ENCODE data around the gene CTNNA2. TPM values are rescaled to one million over a fixed set of nuclear protein-coding genes. Genes with fewer than 3 reads are reported as not detected.
"Not testable (repeated sequence)": the region's sequence is repeated elsewhere in the genome, so short reads cannot be mapped to it uniquely, and the experiment has no call there.

Gene CTNNA2
- polyA plus RNA-seq, 4 donors = 0.27 to 2.8 (median 1.3) TPM; not detected in 1

DNA sequence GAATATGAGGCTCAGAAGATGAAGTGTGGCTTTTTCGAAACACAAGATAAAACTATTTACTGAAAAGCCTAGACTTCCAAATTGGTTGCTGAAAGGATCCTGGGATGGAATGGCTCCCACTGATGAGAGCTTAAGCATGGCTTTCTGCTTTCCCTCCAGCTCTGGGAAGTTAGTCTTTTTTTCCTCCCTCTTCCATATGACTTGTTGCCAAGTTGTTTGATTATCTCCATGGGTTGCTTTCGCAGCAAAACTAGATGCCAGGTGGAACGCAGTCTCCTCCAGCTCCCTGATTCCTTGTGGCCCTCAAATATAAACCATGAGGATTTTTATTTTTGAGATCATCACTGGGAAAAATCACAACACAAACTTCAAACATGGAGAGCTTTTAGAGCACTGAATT, 515.2 kb downstream of the CTNNA2 start:
- no peak overlapping the region for H3K4me3 ChIP-seq (ENCODE audit: low read depth in 1 of 3, low read length in 3 of 3)
- H3K27ac ChIP-seq (ENCODE audit: low read depth in 1 of 3, low read length in 2 of 3) = no peak overlapping the region
- WGBS, 3 donors = 80 to 85% (median 84%) methylated on average over 3 of the region's 3 CpGs
- no peaks in the 10 kb centered on the region for H3K27me3 ChIP-seq (ENCODE audit: control insufficient read depth in 3 of 3, insufficient read depth in 3 of 3, low read length in 3 of 3)
- no peaks in the 10 kb centered on the region for H3K36me3 ChIP-seq (ENCODE audit: control insufficient read depth in 3 of 3, insufficient read depth in 2 of 3, low read depth in 1 of 3, low read length in 3 of 3)
- H3K4me1 ChIP-seq (ENCODE audit: control insufficient read depth in 3 of 3, insufficient read depth in 2 of 3, low read depth in 1 of 3, low read length in 2 of 3) = no peaks in the 10 kb centered on the region
- no peak for FAIRE-seq
- no peak for DNase-seq
- H3K9me3 ChIP-seq (ENCODE audit: control insufficient read depth in 2 of 2, insufficient read depth in 1 of 2, low read depth in 1 of 2, low read length in 1 of 2) = no peaks in the 10 kb centered on the region

GRCh38 chr2:80028584-80028983, 515.7 kb downstream of the CTNNA2 start:
- no peak for FAIRE-seq
- Histone ChIP-seq H3K4me1 (ENCODE audit: control insufficient read depth in 3 of 3, insufficient read depth in 2 of 3, low read depth in 1 of 3, low read length in 2 of 3) (no peaks in the 10 kb centered on the region), H3K9me3 (ENCODE audit: control insufficient read depth in 2 of 2, insufficient read depth in 1 of 2, low read depth in 1 of 2, low read length in 1 of 2) (no peaks in the 10 kb centered on the region), H3K27ac (ENCODE audit: low read depth in 1 of 3, low read length in 2 of 3) (no peak overlapping the region), H3K4me3 (ENCODE audit: low read depth in 1 of 3, low read length in 3 of 3) (no peak overlapping the region), H3K27me3 (ENCODE audit: control insufficient read depth in 3 of 3, insufficient read depth in 3 of 3, low read length in 3 of 3) (no peaks in the 10 kb centered on the region), H3K36me3 (ENCODE audit: control insufficient read depth in 3 of 3, insufficient read depth in 2 of 3, low read depth in 1 of 3, low read length in 3 of 3) (no peaks in the 10 kb centered on the region)
- DNase-seq = peak in 1 of 2 donors; percentile 11

- no peak for FAIRE-seq
Measured at GRCh38 chr2:80030135-80030534, 517.3 kb downstream of the CTNNA2 start.

GRCh38 chr2:80032684-80033083, 519.8 kb downstream of the CTNNA2 start:
- H3K4me1 ChIP-seq (ENCODE audit: control insufficient read depth in 3 of 3, insufficient read depth in 2 of 3, low read depth in 1 of 3, low read length in 2 of 3); FAIRE-seq; H3K27ac ChIP-seq (ENCODE audit: low read depth in 1 of 3, low read length in 2 of 3); DNase-seq; H3K4me3 ChIP-seq (ENCODE audit: low read depth in 1 of 3, low read length in 3 of 3); H3K27me3 ChIP-seq (ENCODE audit: control insufficient read depth in 3 of 3, insufficient read depth in 3 of 3, low read length in 3 of 3); H3K9me3 ChIP-seq (ENCODE audit: control insufficient read depth in 2 of 2, insufficient read depth in 1 of 2, low read depth in 1 of 2, low read length in 1 of 2); H3K36me3 ChIP-seq (ENCODE audit: control insufficient read depth in 3 of 3, insufficient read depth in 2 of 3, low read depth in 1 of 3, low read length in 3 of 3): not testable (repeated sequence)
- 90 to 93% (median 91%) methylated on average over 7 of the region's 7 CpGs for WGBS, 3 donors

More at GRCh38 chr2:80030135-80030534, 517.3 kb downstream of the CTNNA2 start:
- Histone ChIP-seq H3K27ac (ENCODE audit: low read depth in 1 of 3, low read length in 2 of 3) (no peak overlapping the region), H3K4me1 (ENCODE audit: control insufficient read depth in 3 of 3, insufficient read depth in 2 of 3, low read depth in 1 of 3, low read length in 2 of 3) (no peaks in the 10 kb centered on the region), H3K4me3 (ENCODE audit: low read depth in 1 of 3, low read length in 3 of 3) (no peak overlapping the region), H3K9me3 (ENCODE audit: control insufficient read depth in 2 of 2, insufficient read depth in 1 of 2, low read depth in 1 of 2, low read length in 1 of 2) (no peaks in the 10 kb centered on the region), H3K36me3 (ENCODE audit: control insufficient read depth in 3 of 3, insufficient read depth in 2 of 3, low read depth in 1 of 3, low read length in 3 of 3) (no peaks in the 10 kb centered on the region), H3K27me3 (ENCODE audit: control insufficient read depth in 3 of 3, insufficient read depth in 3 of 3, low read length in 3 of 3) (no peaks in the 10 kb centered on the region)
- no peak for DNase-seq
- WGBS, 3 donors = 63 to 74% (median 73%) methylated on average over 2 of the region's 2 CpGs

GRCh38 chr2:80035749-80036285, 523.0 kb downstream of the CTNNA2 start:
- no peak overlapping the region for H3K4me3 ChIP-seq (ENCODE audit: low read depth in 1 of 3, low read length in 3 of 3)
- FAIRE-seq (no peak), DNase-seq (no peak)
- no peaks in the 10 kb centered on the region for H3K27me3 ChIP-seq (ENCODE audit: control insufficient read depth in 3 of 3, insufficient read depth in 3 of 3, low read length in 3 of 3)
- H3K4me1 ChIP-seq (ENCODE audit: control insufficient read depth in 3 of 3, insufficient read depth in 2 of 3, low read depth in 1 of 3, low read length in 2 of 3) = no peaks in the 10 kb centered on the region
- H3K36me3 ChIP-seq (ENCODE audit: control insufficient read depth in 3 of 3, insufficient read depth in 2 of 3, low read depth in 1 of 3, low read length in 3 of 3) = no peaks in the 10 kb centered on the region
- no peak overlapping the region for H3K27ac ChIP-seq (ENCODE audit: low read depth in 1 of 3, low read length in 2 of 3)
- H3K9me3 ChIP-seq (ENCODE audit: control insufficient read depth in 2 of 2, insufficient read depth in 1 of 2, low read depth in 1 of 2, low read length in 1 of 2) = no peaks in the 10 kb centered on the region
- 76 to 86% (median 83%) methylated on average over 5 of the region's 5 CpGs for WGBS, 3 donors

DNA sequence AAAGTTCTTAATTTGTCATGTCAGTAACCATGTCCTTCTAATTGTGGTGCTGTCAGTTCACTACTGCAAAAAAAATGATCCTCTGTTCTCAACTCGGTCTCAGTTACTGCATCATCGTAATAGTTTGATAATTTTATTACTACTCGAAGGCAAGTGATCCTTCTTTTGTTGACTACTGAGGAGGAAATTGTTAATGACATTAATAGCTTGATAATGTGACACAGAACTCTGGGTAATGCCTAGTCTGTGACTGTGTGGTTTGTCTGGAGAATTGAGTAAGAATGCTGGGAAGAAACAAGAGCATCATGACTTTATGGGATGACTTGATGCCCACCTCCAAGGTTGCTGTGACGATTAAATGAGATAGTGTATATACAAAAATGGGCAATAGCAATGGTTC, 524.5 kb downstream of the CTNNA2 start:
- Histone ChIP-seq H3K36me3 (ENCODE audit: control insufficient read depth in 3 of 3, insufficient read depth in 2 of 3, low read depth in 1 of 3, low read length in 3 of 3) (no peaks in the 10 kb centered on the region), H3K4me1 (ENCODE audit: control insufficient read depth in 3 of 3, insufficient read depth in 2 of 3, low read depth in 1 of 3, low read length in 2 of 3) (no peaks in the 10 kb centered on the region), H3K27me3 (ENCODE audit: control insufficient read depth in 3 of 3, insufficient read depth in 3 of 3, low read length in 3 of 3) (no peaks in the 10 kb centered on the region), H3K4me3 (ENCODE audit: low read depth in 1 of 3, low read length in 3 of 3) (no peak overlapping the region), H3K9me3 (ENCODE audit: control insufficient read depth in 2 of 2, insufficient read depth in 1 of 2, low read depth in 1 of 2, low read length in 1 of 2) (no peaks in the 10 kb centered on the region), H3K27ac (ENCODE audit: low read depth in 1 of 3, low read length in 2 of 3) (no peak overlapping the region)
- FAIRE-seq (no peak), DNase-seq (no peak)
- 33 to 75% (median 41%) methylated on average over 4 of the region's 4 CpGs for WGBS, 3 donors

DNA sequence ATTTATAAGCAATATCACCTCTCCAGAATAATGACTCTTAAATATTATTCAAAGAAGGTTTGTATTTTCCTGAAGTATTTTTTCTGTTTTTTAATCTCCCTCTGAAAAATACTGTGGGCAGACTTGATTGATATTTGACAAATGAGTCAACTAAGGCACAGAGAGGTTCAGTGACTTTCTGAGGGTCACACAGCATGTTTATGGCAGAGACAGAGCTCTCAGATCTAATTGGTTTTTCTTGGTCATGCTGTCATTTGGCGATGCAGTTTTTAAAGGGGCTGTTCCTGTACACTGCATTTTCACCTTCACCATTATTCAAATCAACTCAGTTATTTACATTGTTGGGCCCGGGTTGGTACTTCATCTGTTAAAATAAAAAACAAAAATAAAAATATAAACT, 527.4 kb downstream of the CTNNA2 start:
- Histone ChIP-seq H3K36me3 (ENCODE audit: control insufficient read depth in 3 of 3, insufficient read depth in 2 of 3, low read depth in 1 of 3, low read length in 3 of 3) (no peaks in the 10 kb centered on the region), H3K4me1 (ENCODE audit: control insufficient read depth in 3 of 3, insufficient read depth in 2 of 3, low read depth in 1 of 3, low read length in 2 of 3) (no peaks in the 10 kb centered on the region), H3K9me3 (ENCODE audit: control insufficient read depth in 2 of 2, insufficient read depth in 1 of 2, low read depth in 1 of 2, low read length in 1 of 2) (no peaks in the 10 kb centered on the region), H3K4me3 (ENCODE audit: low read depth in 1 of 3, low read length in 3 of 3) (no peak overlapping the region), H3K27me3 (ENCODE audit: control insufficient read depth in 3 of 3, insufficient read depth in 3 of 3, low read length in 3 of 3) (no peaks in the 10 kb centered on the region), H3K27ac (ENCODE audit: low read depth in 1 of 3, low read length in 2 of 3) (no peak overlapping the region)
- DNase-seq = no peak
- WGBS, 3 donors = 88 to 94% (median 90%) methylated on average over 2 of the region's 2 CpGs
- no peak for FAIRE-seq

DNA sequence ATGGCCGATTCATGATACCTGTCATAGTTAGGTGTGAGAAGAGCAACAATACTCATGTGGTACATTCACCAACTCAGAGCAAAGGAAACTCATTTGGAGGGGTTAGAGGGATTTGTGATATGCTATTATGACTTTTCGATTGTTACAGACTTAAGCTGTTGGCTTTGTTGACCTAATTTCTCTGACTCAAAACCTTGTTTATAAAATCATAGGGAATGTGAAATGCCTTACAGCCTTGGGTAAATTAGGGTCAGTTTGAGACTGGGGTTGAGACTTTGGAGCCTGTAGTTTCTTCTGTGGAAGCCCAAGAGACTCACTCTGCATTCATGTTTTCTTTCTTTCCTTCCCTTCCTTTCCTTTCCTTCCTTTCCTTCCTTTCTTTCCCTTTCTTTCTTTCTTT, 529.8 kb downstream of the CTNNA2 start:
- H3K36me3 ChIP-seq (ENCODE audit: control insufficient read depth in 3 of 3, insufficient read depth in 2 of 3, low read depth in 1 of 3, low read length in 3 of 3) = no peaks in the 10 kb centered on the region
- 79 to 95% (median 90%) methylated on average over 2 of the region's 2 CpGs for WGBS, 3 donors
- H3K27ac ChIP-seq (ENCODE audit: low read depth in 1 of 3, low read length in 2 of 3) = no peak overlapping the region
- no peaks in the 10 kb centered on the region for H3K4me1 ChIP-seq (ENCODE audit: control insufficient read depth in 3 of 3, insufficient read depth in 2 of 3, low read depth in 1 of 3, low read length in 2 of 3)
- H3K9me3 ChIP-seq (ENCODE audit: control insufficient read depth in 2 of 2, insufficient read depth in 1 of 2, low read depth in 1 of 2, low read length in 1 of 2) = no peaks in the 10 kb centered on the region
- no peaks in the 10 kb centered on the region for H3K27me3 ChIP-seq (ENCODE audit: control insufficient read depth in 3 of 3, insufficient read depth in 3 of 3, low read length in 3 of 3)
- FAIRE-seq = no peak
- H3K4me3 ChIP-seq (ENCODE audit: low read depth in 1 of 3, low read length in 3 of 3) = no peak overlapping the region
- no peak for DNase-seq

DNA sequence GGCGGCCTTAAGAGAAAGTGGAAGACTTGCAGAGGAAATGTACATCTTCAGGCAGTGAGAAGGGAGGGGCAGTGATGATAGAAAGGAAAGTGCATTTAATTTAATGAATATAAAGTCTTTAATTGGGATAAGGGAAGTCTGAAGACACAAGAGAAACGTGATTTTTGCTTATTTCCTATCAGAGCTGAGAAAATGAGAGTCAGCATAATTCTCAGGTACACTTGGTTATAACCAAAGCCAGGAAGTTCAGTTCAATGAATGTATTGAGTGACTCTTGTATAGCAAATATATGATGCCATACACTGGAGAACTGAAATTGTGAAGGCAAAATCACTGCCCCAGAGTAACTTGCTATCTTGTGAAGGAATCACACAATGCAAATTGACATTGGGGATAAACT, 535.4 kb downstream of the CTNNA2 start:
- FAIRE-seq = no peak
- 73 to 80% (median 75%) methylated on average over 2 of the region's 2 CpGs for WGBS, 3 donors

More for the DNA sequence above, 535.4 kb downstream of the CTNNA2 start:
- no peak overlapping the region for H3K4me3 ChIP-seq (ENCODE audit: low read depth in 1 of 3, low read length in 3 of 3)
- H3K9me3 ChIP-seq (ENCODE audit: control insufficient read depth in 2 of 2, insufficient read depth in 1 of 2, low read depth in 1 of 2, low read length in 1 of 2) = no peaks in the 10 kb centered on the region
- H3K4me1 ChIP-seq (ENCODE audit: control insufficient read depth in 3 of 3, insufficient read depth in 2 of 3, low read depth in 1 of 3, low read length in 2 of 3) = no peaks in the 10 kb centered on the region
- no peak for DNase-seq
- no peaks in the 10 kb centered on the region for H3K36me3 ChIP-seq (ENCODE audit: control insufficient read depth in 3 of 3, insufficient read depth in 2 of 3, low read depth in 1 of 3, low read length in 3 of 3)
- no peaks in the 10 kb centered on the region for H3K27me3 ChIP-seq (ENCODE audit: control insufficient read depth in 3 of 3, insufficient read depth in 3 of 3, low read length in 3 of 3)
- no peak overlapping the region for H3K27ac ChIP-seq (ENCODE audit: low read depth in 1 of 3, low read length in 2 of 3)

Data from small intestine (tissue), 7 donors.